A549 (cell line): Measurements from ENCODE around the gene TIMM17A. TPM values are rescaled to one million over a fixed set of nuclear protein-coding genes. Genes with fewer than 3 reads are reported as not detected.
A peak's percentile ranks its signal among the peaks of the same experiment; 100 is the strongest.

Source experiments
- ATAC-seq, 2 experiments: fragments of 200-7000 bp in 1 of 2; fragments of >200 bp in 1 of 2; cut with Nextera tagmentation in 1 of 2; cut with Tn5 transposase in 1 of 2; 3 replicates each; pipeline versions ENCODE4 v1.8.0 to v1.9.1; 2018 to 2020; ENCODE audit warnings: mild to moderate bottlenecking in 1 of 2, moderate library complexity in 1 of 2
- CTCF ChIA-PET: fragments of 300-600 bp; sonication (Branson Sonifier 250); formaldehyde crosslinking; extraction: SDS; loops from one replicate; lab custom pipeline; 2021; ENCODE audit warnings: antibody characterized with exemption, inconsistent platforms; lab: Yijun Ruan, JAX
- POLR2A ChIA-PET: fragments of 350-600 bp; formaldehyde crosslinking; extraction: SDS; loops from one replicate; lab custom pipeline; 2021; ENCODE audit warnings: antibody characterized with exemption, inconsistent platforms; lab: Yijun Ruan, JAX
- DNase-seq, 2 experiments: peaks; one replicate each; pipeline versions ENCODE4 v3.0.0 to v3.0.0-alpha.2; 2011 to 2016; ENCODE audit warnings: low read depth in 1 of 2, low spot score in 1 of 2
- FAIRE-seq: peaks from 2 replicates; lab custom pipeline; 2011; peaks lifted over from hg19 to GRCh38; lab: Jason Lieb, UNC
- H3K27ac ChIP-seq, 2 experiments: fragments of >200 bp; sonication (Bioruptor Twin); formaldehyde crosslinking; 3 replicates each; pipeline ENCODE4 v1.5.1; 2016 to 2017
- H3K4me1 ChIP-seq: fragments of >200 bp; sonication (Bioruptor Twin); formaldehyde crosslinking; 3 replicates; pipeline ENCODE4 v1.6.1; 2016
- H3K4me2 ChIP-seq: fragments of >200 bp; sonication (Bioruptor Twin); formaldehyde crosslinking; 3 replicates; pipeline ENCODE4 v1.6.1; 2016
- H3K4me3 ChIP-seq: fragments of >200 bp; sonication (Bioruptor Twin); formaldehyde crosslinking; 3 replicates; pipeline ENCODE4 v1.5.1; 2016
- H3K9me3 ChIP-seq: fragments of >200 bp; sonication (Bioruptor Twin); formaldehyde crosslinking; 3 replicates; pipeline ENCODE4 v1.6.1; 2016
- CBX8 ChIP-seq: fragments of 200-600 bp; sonication (generic); IDR thresholded peaks from 2 replicates; pipeline ENCODE4 v1.6.1; 2016
- CHD4 ChIP-seq: fragments of 200-600 bp; sonication (generic); IDR thresholded peaks from 2 replicates; pipeline ENCODE4 v1.6.1; 2016; ENCODE audit warnings: antibody characterized with exemption, mild to moderate bottlenecking, borderline replicate concordance
- EHF ChIP-seq: fragments of 250-450 bp; sonication (Bioruptor Pico); IDR thresholded peaks from 2 replicates; pipeline ENCODE4 v1.5.0; 2020; ENCODE audit warnings: mild to moderate bottlenecking
- EP300 ChIP-seq, 2 experiments: fragments of >200 bp; sonication (Bioruptor Twin); formaldehyde crosslinking; IDR thresholded peaks; 2 replicates in 1 of 2; 3 replicates in 1 of 2; pipeline ENCODE4 v1.6.1; 2016 to 2017
- FOSB ChIP-seq: fragments of 250-450 bp; sonication (Bioruptor Pico); IDR thresholded peaks from 2 replicates; pipeline ENCODE4 v1.5.0; 2020; ENCODE audit warnings: mild to moderate bottlenecking, moderate library complexity
- FOSL2 ChIP-seq, 2 experiments: fragments of 450-650 bp in 1 of 2; fragments of >200 bp in 1 of 2; sonication (Bioruptor Twin) in 1 of 2; formaldehyde crosslinking; IDR thresholded peaks; 2 replicates each; pipeline versions ENCODE4 v1.5.0 to v1.6.1; 2016 to 2020; ENCODE audit warnings: mild to moderate bottlenecking in 1 of 2, moderate library complexity in 1 of 2
- HOXA7 ChIP-seq: fragments of 250-450 bp; sonication (Bioruptor Pico); IDR thresholded peaks from 2 replicates; pipeline ENCODE4 v1.5.0; 2020; ENCODE audit warnings: mild to moderate bottlenecking, moderate library complexity
- JUNB ChIP-seq: fragments of >200 bp; sonication (Bioruptor Twin); formaldehyde crosslinking; IDR thresholded peaks from 2 replicates; pipeline ENCODE4 v1.6.1; 2016
- MAFK ChIP-seq: fragments of 450-650 bp; IDR thresholded peaks from 2 replicates; pipeline ENCODE4 v1.6.1; 2014; ENCODE audit not compliant: partially characterized antibody
- MAZ ChIP-seq: fragments of 150-350 bp; IDR thresholded peaks from 2 replicates; pipeline ENCODE4 v1.6.1; 2014; ENCODE audit warnings: antibody characterized with exemption, low read depth, low read length, borderline replicate concordance
- NR3C1 ChIP-seq: fragments of >200 bp; sonication (Bioruptor Twin); formaldehyde crosslinking; IDR thresholded peaks from 3 replicates; pipeline ENCODE4 v1.6.1; 2017
- PHF8 ChIP-seq: fragments of 200-600 bp; sonication (generic); IDR thresholded peaks from 2 replicates; pipeline ENCODE4 v1.6.1; 2016; ENCODE audit warnings: low read depth, mild to moderate bottlenecking, antibody characterized with exemption, moderate library complexity, borderline replicate concordance
- POLR2A ChIP-seq: IDR thresholded peaks from 2 replicates; pipeline ENCODE4 v1.6.1; 2012; ENCODE audit warnings: mild to moderate bottlenecking, low read length
- POLR2AphosphoS2 ChIP-seq: conservative IDR thresholded peaks from 2 replicates; pipeline ENCODE4 v1.6.1; 2012; ENCODE audit warnings: low read length, improper control_type of control experiment, inconsistent platforms
- RNF2 ChIP-seq: fragments of 200-600 bp; sonication (generic); IDR thresholded peaks from 2 replicates; pipeline ENCODE4 v1.6.1; 2016; ENCODE audit warnings: low read depth, mild to moderate bottlenecking, antibody characterized with exemption, moderate library complexity, borderline replicate concordance
- SREBF2 ChIP-seq: fragments of 450-650 bp; IDR thresholded peaks from 2 replicates; pipeline ENCODE4 v1.6.1; 2014; ENCODE audit warnings: mild to moderate bottlenecking, moderate library complexity
- ZC3H11A ChIP-seq: fragments of 450-650 bp; IDR thresholded peaks from 2 replicates; pipeline ENCODE4 v1.6.1; 2014; ENCODE audit warnings: antibody characterized with exemption, mild to moderate bottlenecking
- ZFP36 ChIP-seq: fragments of 450-650 bp; IDR thresholded peaks from 2 replicates; pipeline ENCODE4 v1.6.1; 2014; ENCODE audit warnings: borderline replicate concordance; ENCODE audit not compliant: partially characterized antibody
- WGBS: methylation state at CpG from one replicate; pipeline ENCODE4 v1.1.6; 2017; ENCODE audit errors: missing lambda C conversion rate; 5-methylcytosine and 5-hydroxymethylcytosine counted together
- polyA plus RNA-seq, 4 experiments: library from polyadenylated mRNA; depleted of rRNA in 3 of 4; stranded (reverse); fragments of >200 nt; fragmentation: RNase III in 1 of 4; extraction: RNeasy Plus Mini Kit Qiagen cat#74134 plus additional on column Dnase treatment in 1 of 4; gene quantifications; 2 replicates in 3 of 4; 3 replicates in 1 of 4; pipeline ENCODE4 v1.2.3, GENCODE V29; 2011 to 2017
- TF ChIP-seq, protein P1 (sequence below): fragments of 200-600 bp; sonication (generic); IDR thresholded peaks from 2 replicates; pipeline ENCODE4 v1.6.1; 2016; ENCODE audit warnings: antibody characterized with exemption, mild to moderate bottlenecking, moderate library complexity
- TF ChIP-seq, protein P2 (sequence below): IDR thresholded peaks from 2 replicates; pipeline ENCODE4 v1.6.1; 2012
- TF ChIP-seq, protein P3 (sequence below): fragments of 450-650 bp; IDR thresholded peaks from 2 replicates; pipeline ENCODE4 v1.6.1; 2014; ENCODE audit warnings: antibody characterized with exemption
- TF ChIP-seq, protein P4 (sequence below): fragments of >200 bp; sonication (Bioruptor Twin); formaldehyde crosslinking; IDR thresholded peaks from 3 replicates; pipeline ENCODE4 v1.5.1; 2016
- TF ChIP-seq, protein P5 (sequence below): IDR thresholded peaks from 2 replicates; pipeline ENCODE4 v1.6.1; 2012; ENCODE audit warnings: low read depth, borderline replicate concordance

TIMM17A gene
- polyA plus RNA-seq, 2 of the 4 experiments (the other 2 are of a cell fraction), result 127 to 134 TPM

DNA sequence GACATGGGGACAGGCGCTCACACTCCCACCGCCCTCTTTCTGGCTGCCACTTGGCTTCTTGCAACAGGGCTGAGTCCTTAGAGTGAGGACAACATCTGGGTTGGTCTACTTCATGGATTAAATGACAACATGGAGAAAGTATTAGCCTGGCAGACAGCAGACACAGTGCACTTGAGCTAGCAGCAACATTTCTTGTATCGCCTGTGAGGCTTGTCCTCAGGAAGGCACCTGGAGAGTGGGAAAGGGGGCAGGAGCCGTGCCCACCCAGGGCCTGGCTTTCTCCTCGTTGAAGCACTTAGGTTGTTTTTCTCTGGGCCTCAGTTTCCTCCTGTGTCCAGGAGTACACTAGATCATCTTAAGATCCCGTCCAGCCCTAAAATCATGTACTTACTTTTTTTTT, 58.8 kb downstream of the TIMM17A start (continued):
- TF ChIP-seq, protein P1, sequence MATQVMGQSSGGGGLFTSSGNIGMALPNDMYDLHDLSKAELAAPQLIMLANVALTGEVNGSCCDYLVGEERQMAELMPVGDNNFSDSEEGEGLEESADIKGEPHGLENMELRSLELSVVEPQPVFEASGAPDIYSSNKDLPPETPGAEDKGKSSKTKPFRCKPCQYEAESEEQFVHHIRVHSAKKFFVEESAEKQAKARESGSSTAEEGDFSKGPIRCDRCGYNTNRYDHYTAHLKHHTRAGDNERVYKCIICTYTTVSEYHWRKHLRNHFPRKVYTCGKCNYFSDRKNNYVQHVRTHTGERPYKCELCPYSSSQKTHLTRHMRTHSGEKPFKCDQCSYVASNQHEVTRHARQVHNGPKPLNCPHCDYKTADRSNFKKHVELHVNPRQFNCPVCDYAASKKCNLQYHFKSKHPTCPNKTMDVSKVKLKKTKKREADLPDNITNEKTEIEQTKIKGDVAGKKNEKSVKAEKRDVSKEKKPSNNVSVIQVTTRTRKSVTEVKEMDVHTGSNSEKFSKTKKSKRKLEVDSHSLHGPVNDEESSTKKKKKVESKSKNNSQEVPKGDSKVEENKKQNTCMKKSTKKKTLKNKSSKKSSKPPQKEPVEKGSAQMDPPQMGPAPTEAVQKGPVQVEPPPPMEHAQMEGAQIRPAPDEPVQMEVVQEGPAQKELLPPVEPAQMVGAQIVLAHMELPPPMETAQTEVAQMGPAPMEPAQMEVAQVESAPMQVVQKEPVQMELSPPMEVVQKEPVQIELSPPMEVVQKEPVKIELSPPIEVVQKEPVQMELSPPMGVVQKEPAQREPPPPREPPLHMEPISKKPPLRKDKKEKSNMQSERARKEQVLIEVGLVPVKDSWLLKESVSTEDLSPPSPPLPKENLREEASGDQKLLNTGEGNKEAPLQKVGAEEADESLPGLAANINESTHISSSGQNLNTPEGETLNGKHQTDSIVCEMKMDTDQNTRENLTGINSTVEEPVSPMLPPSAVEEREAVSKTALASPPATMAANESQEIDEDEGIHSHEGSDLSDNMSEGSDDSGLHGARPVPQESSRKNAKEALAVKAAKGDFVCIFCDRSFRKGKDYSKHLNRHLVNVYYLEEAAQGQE, result no peak
- TF ChIP-seq CBX8, result no peak
- TF ChIP-seq SREBF2, result no peak
- no peak for TF ChIP-seq PHF8
- TF ChIP-seq ZC3H11A, result no peak
- no peak for TF ChIP-seq EP300 (IDR thresholded peaks at IDR 0.05)

DNA sequence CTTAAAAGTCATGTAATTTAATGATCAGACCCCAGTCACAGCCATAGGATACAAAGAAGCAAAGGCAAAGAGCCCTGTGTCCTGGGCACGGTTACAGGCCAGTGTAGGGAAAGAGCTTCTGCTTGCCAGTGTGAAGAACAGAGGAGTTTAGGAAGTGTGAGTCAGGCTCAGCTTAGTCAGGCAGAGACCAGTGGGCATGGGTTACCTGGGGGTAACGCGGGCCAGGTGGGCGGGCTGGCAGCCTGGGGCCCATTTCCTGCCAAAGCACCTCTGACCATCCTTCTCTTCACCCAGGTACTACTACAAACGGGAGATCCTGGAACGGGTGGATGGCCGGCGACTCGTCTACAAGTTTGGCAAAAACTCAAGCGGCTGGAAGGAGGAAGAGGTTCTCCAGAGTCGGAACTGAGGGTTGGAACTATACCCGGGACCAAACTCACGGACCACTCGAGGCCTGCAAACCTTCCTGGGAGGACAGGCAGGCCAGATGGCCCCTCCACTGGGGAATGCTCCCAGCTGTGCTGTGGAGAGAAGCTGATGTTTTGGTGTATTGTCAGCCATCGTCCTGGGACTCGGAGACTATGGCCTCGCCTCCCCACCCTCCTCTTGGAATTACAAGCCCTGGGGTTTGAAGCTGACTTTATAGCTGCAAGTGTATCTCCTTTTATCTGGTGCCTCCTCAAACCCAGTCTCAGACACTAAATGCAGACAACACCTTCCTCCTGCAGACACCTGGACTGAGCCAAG, 59.8 kb downstream of the TIMM17A start:
- Histone ChIP-seq H3K4me3 (peak overlapping the region; percentile 95), H3K27ac (peak overlapping the region; percentile 93 to 94), H3K4me1 (peaks cover 61% of the 10 kb centered on the region), H3K4me2 (peak overlapping the region; percentile 88), H3K9me3 (no peaks in the 10 kb centered on the region)
- CTCF ChIA-PET, result interaction anchor here (0.6 to 46.8 kb wide), 9 partner anchors 10 to 110 kb away, joined by 3 to 1624 read pairs (median 5); partner anchors contain the start of gene GPR37L1
- TF ChIP-seq, protein P2, sequence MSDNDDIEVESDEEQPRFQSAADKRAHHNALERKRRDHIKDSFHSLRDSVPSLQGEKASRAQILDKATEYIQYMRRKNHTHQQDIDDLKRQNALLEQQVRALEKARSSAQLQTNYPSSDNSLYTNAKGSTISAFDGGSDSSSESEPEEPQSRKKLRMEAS, result no peak
- TF ChIP-seq FOSL2 (IDR thresholded peaks at IDR 0.05) (no peak), FOSL2 (CRISPR knock-in tag; IDR thresholded peaks at IDR 0.05) (0 out of 2 replicates have a peak, but pooled peaks have one; percentile 2), EHF (CRISPR knock-in tag) (0 out of 2 replicates have a peak, but pooled peaks have one; percentile 20), FOSB (CRISPR knock-in tag) (peak; percentile 80; the same call in 1 of the 2 replicates), RNF2 (no peak), MAFK (no peak), POLR2AphosphoS2 (no peak), HOXA7 (CRISPR knock-in tag) (peak; percentile 80)
- TF ChIP-seq, protein P3, sequence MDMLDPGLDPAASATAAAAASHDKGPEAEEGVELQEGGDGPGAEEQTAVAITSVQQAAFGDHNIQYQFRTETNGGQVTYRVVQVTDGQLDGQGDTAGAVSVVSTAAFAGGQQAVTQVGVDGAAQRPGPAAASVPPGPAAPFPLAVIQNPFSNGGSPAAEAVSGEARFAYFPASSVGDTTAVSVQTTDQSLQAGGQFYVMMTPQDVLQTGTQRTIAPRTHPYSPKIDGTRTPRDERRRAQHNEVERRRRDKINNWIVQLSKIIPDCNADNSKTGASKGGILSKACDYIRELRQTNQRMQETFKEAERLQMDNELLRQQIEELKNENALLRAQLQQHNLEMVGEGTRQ, result no peak
- POLR2A ChIA-PET, result interaction anchor here (2.3 to 4.7 kb wide), 2 partner anchors 20 to 42 kb away, joined by 11 to 68 read pairs; no protein-coding TSS in a partner anchor
- 27% methylated on average over 17 of the region's 17 CpGs for WGBS
- FAIRE-seq, result no peak
- ATAC-seq, result no peak
- DNase-seq, result no peak

DNA sequence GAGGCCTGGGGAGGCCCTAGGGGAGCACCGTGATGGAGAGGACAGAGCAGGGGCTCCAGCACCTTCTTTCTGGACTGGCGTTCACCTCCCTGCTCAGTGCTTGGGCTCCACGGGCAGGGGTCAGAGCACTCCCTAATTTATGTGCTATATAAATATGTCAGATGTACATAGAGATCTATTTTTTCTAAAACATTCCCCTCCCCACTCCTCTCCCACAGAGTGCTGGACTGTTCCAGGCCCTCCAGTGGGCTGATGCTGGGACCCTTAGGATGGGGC, 60.3 kb downstream of the TIMM17A start:
- ChIA-PET CTCF (interaction anchor here (0.6 to 46.8 kb wide), 9 partner anchors 9 to 110 kb away, joined by 3 to 1624 read pairs (median 5); partner anchors contain the start of gene GPR37L1), POLR2A (interaction anchor here (2.3 to 4.7 kb wide), 2 partner anchors 19 to 42 kb away, joined by 11 to 68 read pairs; no protein-coding TSS in a partner anchor)
- no peak for ATAC-seq
- DNase-seq, result no peak
- peak overlapping the region; percentile 93 to 94 for H3K27ac ChIP-seq
- no peaks in the 10 kb centered on the region for H3K9me3 ChIP-seq
- H3K4me1 ChIP-seq, result peaks cover 66% of the 10 kb centered on the region
- peak overlapping the region; percentile 88 for H3K4me2 ChIP-seq
- H3K4me3 ChIP-seq, result peak overlapping the region; percentile 95
- 36% methylated on average over 3 of the region's 3 CpGs for WGBS
- FAIRE-seq, result no peak
- TF ChIP-seq NR3C1 (no peak), CHD4 (no peak), JUNB (no peak), ZFP36 (no peak), POLR2A (no peak), PHF8 (no peak), MAZ (no peak)
- TF ChIP-seq, protein P1, result no peak
- TF ChIP-seq, protein P4, sequence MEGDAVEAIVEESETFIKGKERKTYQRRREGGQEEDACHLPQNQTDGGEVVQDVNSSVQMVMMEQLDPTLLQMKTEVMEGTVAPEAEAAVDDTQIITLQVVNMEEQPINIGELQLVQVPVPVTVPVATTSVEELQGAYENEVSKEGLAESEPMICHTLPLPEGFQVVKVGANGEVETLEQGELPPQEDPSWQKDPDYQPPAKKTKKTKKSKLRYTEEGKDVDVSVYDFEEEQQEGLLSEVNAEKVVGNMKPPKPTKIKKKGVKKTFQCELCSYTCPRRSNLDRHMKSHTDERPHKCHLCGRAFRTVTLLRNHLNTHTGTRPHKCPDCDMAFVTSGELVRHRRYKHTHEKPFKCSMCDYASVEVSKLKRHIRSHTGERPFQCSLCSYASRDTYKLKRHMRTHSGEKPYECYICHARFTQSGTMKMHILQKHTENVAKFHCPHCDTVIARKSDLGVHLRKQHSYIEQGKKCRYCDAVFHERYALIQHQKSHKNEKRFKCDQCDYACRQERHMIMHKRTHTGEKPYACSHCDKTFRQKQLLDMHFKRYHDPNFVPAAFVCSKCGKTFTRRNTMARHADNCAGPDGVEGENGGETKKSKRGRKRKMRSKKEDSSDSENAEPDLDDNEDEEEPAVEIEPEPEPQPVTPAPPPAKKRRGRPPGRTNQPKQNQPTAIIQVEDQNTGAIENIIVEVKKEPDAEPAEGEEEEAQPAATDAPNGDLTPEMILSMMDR, result no peak
- TF ChIP-seq, protein P5, sequence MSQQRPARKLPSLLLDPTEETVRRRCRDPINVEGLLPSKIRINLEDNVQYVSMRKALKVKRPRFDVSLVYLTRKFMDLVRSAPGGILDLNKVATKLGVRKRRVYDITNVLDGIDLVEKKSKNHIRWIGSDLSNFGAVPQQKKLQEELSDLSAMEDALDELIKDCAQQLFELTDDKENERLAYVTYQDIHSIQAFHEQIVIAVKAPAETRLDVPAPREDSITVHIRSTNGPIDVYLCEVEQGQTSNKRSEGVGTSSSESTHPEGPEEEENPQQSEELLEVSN, result no peak
